OCI-LY3 (cell line): Measurements from ENCODE around the gene PSME4.
"Not testable (repeated sequence)": the region's sequence is repeated elsewhere in the genome, so short reads cannot be mapped to it uniquely, and the experiment has no call there.

Experiments
- H2AFZ ChIP-seq: fragments of 200-600, 300-600 bp; shearing (Covaris generic); 2 replicates; pipeline ENCODE4 v1.6.0; 2014; ENCODE audit warnings: antibody characterized with exemption, low read depth, low read length
- H3K27ac ChIP-seq: fragments of 200-600, 300-600 bp; sonication (generic); 2 replicates; pipeline ENCODE4 v1.5.1; 2014; ENCODE audit warnings: mild to moderate bottlenecking, low read length, moderate library complexity, mixed read lengths
- H3K27me3 ChIP-seq: fragments of 200-600, 300-600 bp; sonication (generic); 2 replicates; pipeline ENCODE4 v1.6.1; 2014; ENCODE audit warnings: low read depth, low read length, mixed read lengths
- H3K36me3 ChIP-seq: fragments of 200-600, 300-600 bp; sonication (generic); replicated peaks from 2 replicates; pipeline ENCODE3; 2014; ENCODE audit warnings: low read depth, low read length, mixed read lengths
- H3K4me1 ChIP-seq: fragments of 300-600, 200-600 bp; sonication (generic); 2 replicates; pipeline ENCODE4 v1.6.1; 2014; ENCODE audit warnings: low read length, mixed read lengths
- H3K4me2 ChIP-seq: fragments of 200-600, 300-600 bp; sonication (generic); 2 replicates; pipeline ENCODE4 v1.6.1; 2014; ENCODE audit warnings: low read length, mixed read lengths
- H3K4me3 ChIP-seq: fragments of 300-600, 200-600 bp; sonication (generic); 2 replicates; pipeline ENCODE4 v1.5.1; 2014; ENCODE audit warnings: antibody characterized with exemption, mild to moderate bottlenecking, low read length, moderate library complexity
- H3K79me2 ChIP-seq: fragments of 300-600, 200-600 bp; shearing (Covaris generic); 2 replicates; pipeline ENCODE4 v1.6.1; 2014; ENCODE audit warnings: mild to moderate bottlenecking, low read length, mixed read lengths
- H3K9ac ChIP-seq: fragments of 300-600, 200-600 bp; shearing (Covaris generic); 2 replicates; pipeline ENCODE4 v1.6.0; 2014; ENCODE audit warnings: mild to moderate bottlenecking, low read length, moderate library complexity
- H3K9me3 ChIP-seq: fragments of 200-600, 300-600 bp; shearing (Covaris generic); 2 replicates; pipeline ENCODE4 v1.6.1; 2014; ENCODE audit warnings: low read length, mixed read lengths; ENCODE audit not compliant: insufficient read depth
- H4K20me1 ChIP-seq: fragments of 200-600, 300-600 bp; sonication (generic); 2 replicates; pipeline ENCODE4 v1.6.1; 2016; ENCODE audit warnings: low read length, mixed read lengths; ENCODE audit not compliant: insufficient read depth
- CTCF ChIP-seq: fragments of 200-600, 300-600 bp; sonication (generic); IDR thresholded peaks from 2 replicates; pipeline ENCODE4 v1.5.1; 2014; ENCODE audit warnings: antibody characterized with exemption, low read length, low read depth
- EZH2phosphoT487 ChIP-seq: fragments of 200-600 bp; shearing (Covaris generic); IDR thresholded peaks from 2 replicates; pipeline ENCODE4 v1.6.1; 2018; ENCODE audit warnings: antibody characterized with exemption, mixed run types, low read depth

Gene PSME4

GRCh38 chr2:53969285-53969967, 1.4 kb downstream of the PSME4 start:
- peaks cover 40% of the 10 kb centered on the region for H4K20me1 ChIP-seq
- peaks cover 70% of the 10 kb centered on the region for H3K79me2 ChIP-seq
- peak overlapping the region; percentile 44; the same call in 1 of the 2 replicates for H3K27ac ChIP-seq
- peak overlapping the region; percentile 80 for H3K9ac ChIP-seq
- H3K27me3 ChIP-seq: no peaks in the 10 kb centered on the region
- TF ChIP-seq CTCF (no peak), EZH2phosphoT487 (no peak)
- no peaks in the 10 kb centered on the region for H3K36me3 ChIP-seq
- H3K4me1 ChIP-seq: peaks cover 25% of the 10 kb centered on the region
- H2AFZ ChIP-seq: no peak overlapping the region
- H3K9me3 ChIP-seq: no peaks in the 10 kb centered on the region
- peak overlapping the region; percentile 97 for H3K4me3 ChIP-seq
- peak overlapping the region; percentile 99 for H3K4me2 ChIP-seq

- TF ChIP-seq EZH2phosphoT487 (no peak), CTCF (no peak)
- Histone ChIP-seq H3K79me2 (peaks cover 100% of the 10 kb centered on the region), H2AFZ (no peak overlapping the region), H3K36me3 (no peaks in the 10 kb centered on the region), H3K4me2 (no peak overlapping the region), H3K9me3 (no peaks in the 10 kb centered on the region), H3K4me1 (peaks cover 32% of the 10 kb centered on the region), H3K9ac (no peak overlapping the region), H3K4me3 (no peak overlapping the region), H3K27ac (no peak overlapping the region), H4K20me1 (peaks cover 59% of the 10 kb centered on the region), H3K27me3 (no peaks in the 10 kb centered on the region)
Observed at GRCh38 chr2:53964987-53965687, 5.7 kb downstream of the PSME4 start.

- Histone ChIP-seq H3K9ac (no peak overlapping the region), H3K9me3 (no peaks in the 10 kb centered on the region), H3K27ac (no peak overlapping the region), H3K4me3 (no peak overlapping the region), H2AFZ (no peak overlapping the region), H3K79me2 (peaks cover 100% of the 10 kb centered on the region), H3K4me2 (peak overlapping the region; percentile 4; the same call in 1 of the 2 replicates), H3K4me1 (peaks cover 31% of the 10 kb centered on the region), H4K20me1 (peaks cover 51% of the 10 kb centered on the region), H3K27me3 (no peaks in the 10 kb centered on the region), H3K36me3 (no peaks in the 10 kb centered on the region)
- TF ChIP-seq CTCF (no peak), EZH2phosphoT487 (no peak)
Observed at GRCh38 chr2:53964257-53964952, 6.4 kb downstream of the PSME4 start.

GRCh38 chr2:53961478-53962216, 9.1 kb downstream of the PSME4 start:
- H3K9me3 ChIP-seq, H3K9ac ChIP-seq, H2AFZ ChIP-seq, H3K27ac ChIP-seq, H3K36me3 ChIP-seq, H3K4me2 ChIP-seq, H3K27me3 ChIP-seq, H3K4me3 ChIP-seq: not testable (repeated sequence)
- H3K79me2 ChIP-seq: peaks cover 100% of the 10 kb centered on the region
- H4K20me1 ChIP-seq: peaks cover 38% of the 10 kb centered on the region
- H3K4me1 ChIP-seq: peaks cover 18% of the 10 kb centered on the region
